HEK293 (cell line): ENCODE measurements around the gene BRMS1L.
A peak's percentile ranks its signal among the peaks of the same experiment; 100 is the strongest.

Experiments used
- CTCF ChIA-PET: fragments of 350-600 bp; formaldehyde crosslinking; extraction: SDS; loops from one replicate; lab custom pipeline; 2021; ENCODE audit warnings: antibody characterized with exemption; lab: Yijun Ruan, JAX
- POLR2A ChIA-PET: fragments of 300-600 bp; formaldehyde crosslinking; extraction: SDS; loops from one replicate; lab custom pipeline; 2020; ENCODE audit warnings: antibody characterized with exemption, inconsistent platforms; lab: Yijun Ruan, JAX
- H3K27ac ChIP-seq: fragments of 200-500 bp; sonication (Bioruptor generic); 2 replicates; pipeline ENCODE4 v1.5.1; 2014; ENCODE audit warnings: low read depth, low read length, control low read depth, inconsistent platforms; ENCODE audit errors: extremely low read depth
- H3K36me3 ChIP-seq, 2 experiments: fragments of 200-500 bp in 1 of 2; sonication (Bioruptor generic) in 1 of 2; 1 replicate in 1 of 2; 2 replicates in 1 of 2; pipeline ENCODE4 v1.5.1; 2014 to 2017; ENCODE audit warnings: inconsistent platforms in 2 of 2, low read length in 2 of 2; ENCODE audit not compliant: control insufficient read depth in 2 of 2, insufficient read depth in 1 of 2
- H3K4me1 ChIP-seq: fragments of 200-500 bp; sonication (Bioruptor generic); 2 replicates; pipeline ENCODE4 v1.5.1; 2014; ENCODE audit warnings: mild to moderate bottlenecking, low read length, inconsistent platforms; ENCODE audit not compliant: control insufficient read depth, insufficient read depth
- H3K4me3 ChIP-seq: 2 replicates; pipeline ENCODE4 v1.5.1; 2011; ENCODE audit warnings: low read depth, mild to moderate bottlenecking, control low read depth, low read length, moderate library complexity
- H3K9me3 ChIP-seq: fragments of 200-500 bp; sonication (Bioruptor generic); 2 replicates; pipeline ENCODE4 v1.5.1; 2014; ENCODE audit warnings: low read depth, low read length, inconsistent platforms; ENCODE audit not compliant: control insufficient read depth, insufficient read depth
- BCL11B ChIP-seq: fragments of 450-650 bp; formaldehyde crosslinking; IDR thresholded peaks from 2 replicates; pipeline ENCODE4 v1.5.1; 2016; ENCODE audit warnings: low read depth, missing biosample characterization, missing genetic modification characterization
- KLF10 ChIP-seq: fragments of 450-650 bp; IDR thresholded peaks from 2 replicates; pipeline ENCODE4 v1.5.1; 2018; ENCODE audit warnings: missing biosample characterization, mild to moderate bottlenecking, missing genetic modification characterization
- MEIS1 ChIP-seq: sonication (generic); formaldehyde crosslinking; IDR thresholded peaks from 2 replicates; pipeline ENCODE4 v1.8.1; 2022; ENCODE audit warnings: missing genetic modification reagents, mild to moderate bottlenecking, borderline replicate concordance
- PRDM6 ChIP-seq: fragments of 450-650 bp; formaldehyde crosslinking; IDR thresholded peaks from 2 replicates; pipeline ENCODE4 v1.5.1; 2017; ENCODE audit warnings: missing biosample characterization, missing genetic modification characterization
- REPIN1 ChIP-seq: fragments of 450-650 bp; formaldehyde crosslinking; IDR thresholded peaks from 2 replicates; pipeline ENCODE4 v1.5.1; 2017; ENCODE audit warnings: missing biosample characterization, missing genetic modification characterization, low read depth
- SCRT2 ChIP-seq: fragments of 450-650 bp; formaldehyde crosslinking; IDR thresholded peaks from 2 replicates; pipeline ENCODE4 v1.5.1; 2016; ENCODE audit warnings: missing biosample characterization, missing genetic modification characterization
- TRIM28 ChIP-seq: IDR thresholded peaks from 2 replicates; pipeline ENCODE4 v1.6.1; 2011; ENCODE audit warnings: low read length, control low read depth, borderline replicate concordance
- ZBTB17 ChIP-seq: fragments of 450-650 bp; formaldehyde crosslinking; IDR thresholded peaks from 2 replicates; pipeline ENCODE4 v1.5.1; 2016; ENCODE audit warnings: missing biosample characterization, missing genetic modification characterization
- ZBTB20 ChIP-seq: fragments of 450-650 bp; formaldehyde crosslinking; IDR thresholded peaks from 2 replicates; pipeline ENCODE4 v1.5.1; 2016; ENCODE audit warnings: missing biosample characterization, missing genetic modification characterization
- ZNF133 ChIP-seq: fragments of 450-650 bp; formaldehyde crosslinking; IDR thresholded peaks from 2 replicates; pipeline ENCODE4 v1.5.1; 2016; ENCODE audit warnings: missing biosample characterization, missing genetic modification characterization
- ZNF169 ChIP-seq: fragments of 450-650 bp; formaldehyde crosslinking; IDR thresholded peaks from 2 replicates; pipeline ENCODE4 v1.5.1; 2016; ENCODE audit warnings: missing biosample characterization, missing genetic modification characterization
- ZNF2 ChIP-seq: fragments of 450-650 bp; formaldehyde crosslinking; IDR thresholded peaks from 2 replicates; pipeline ENCODE4 v1.5.1; 2016; ENCODE audit warnings: missing biosample characterization, missing genetic modification characterization
- ZNF202 ChIP-seq: fragments of 450-650 bp; formaldehyde crosslinking; IDR thresholded peaks from 2 replicates; pipeline ENCODE4 v1.5.1; 2016; ENCODE audit warnings: missing biosample characterization, missing genetic modification characterization, borderline replicate concordance
- ZNF223 ChIP-seq: fragments of 450-650 bp; formaldehyde crosslinking; IDR thresholded peaks from 2 replicates; pipeline ENCODE4 v1.5.1; 2016; ENCODE audit warnings: missing biosample characterization, missing genetic modification characterization
- ZNF266 ChIP-seq: fragments of 450-650 bp; formaldehyde crosslinking; IDR thresholded peaks from 2 replicates; pipeline ENCODE4 v1.5.1; 2016; ENCODE audit warnings: missing biosample characterization, missing genetic modification characterization, low read depth
- ZNF292 ChIP-seq: fragments of 450-650 bp; formaldehyde crosslinking; IDR thresholded peaks from 2 replicates; pipeline ENCODE4 v1.5.1; 2016; ENCODE audit warnings: low read depth, missing biosample characterization, missing genetic modification characterization, borderline replicate concordance
- ZNF416 ChIP-seq: fragments of 450-650 bp; formaldehyde crosslinking; IDR thresholded peaks from 2 replicates; pipeline ENCODE4 v1.5.1; 2016; ENCODE audit warnings: missing biosample characterization, missing genetic modification characterization
- ZNF473 ChIP-seq: fragments of 450-650 bp; formaldehyde crosslinking; IDR thresholded peaks from 2 replicates; pipeline ENCODE4 v1.5.1; 2017; ENCODE audit warnings: missing biosample characterization, missing genetic modification characterization
- ZNF571 ChIP-seq: fragments of 450-650 bp; formaldehyde crosslinking; IDR thresholded peaks from 2 replicates; pipeline ENCODE4 v1.5.0; 2017; ENCODE audit warnings: missing biosample characterization, missing genetic modification characterization
- ZNF776 ChIP-seq: fragments of 450-650 bp; formaldehyde crosslinking; IDR thresholded peaks from 2 replicates; pipeline ENCODE4 v1.5.0; 2017; ENCODE audit warnings: missing biosample characterization, missing genetic modification characterization, borderline replicate concordance
- ZSCAN18 ChIP-seq: fragments of 450-650 bp; formaldehyde crosslinking; IDR thresholded peaks from 2 replicates; pipeline ENCODE4 v1.5.1; 2016; ENCODE audit warnings: missing biosample characterization, missing genetic modification characterization
- TF ChIP-seq, protein P1 (sequence below): fragments of 450-650 bp; formaldehyde crosslinking; IDR thresholded peaks from 2 replicates; pipeline ENCODE4 v1.5.1; 2016; ENCODE audit warnings: missing biosample characterization, missing genetic modification characterization

Gene BRMS1L

DNA sequence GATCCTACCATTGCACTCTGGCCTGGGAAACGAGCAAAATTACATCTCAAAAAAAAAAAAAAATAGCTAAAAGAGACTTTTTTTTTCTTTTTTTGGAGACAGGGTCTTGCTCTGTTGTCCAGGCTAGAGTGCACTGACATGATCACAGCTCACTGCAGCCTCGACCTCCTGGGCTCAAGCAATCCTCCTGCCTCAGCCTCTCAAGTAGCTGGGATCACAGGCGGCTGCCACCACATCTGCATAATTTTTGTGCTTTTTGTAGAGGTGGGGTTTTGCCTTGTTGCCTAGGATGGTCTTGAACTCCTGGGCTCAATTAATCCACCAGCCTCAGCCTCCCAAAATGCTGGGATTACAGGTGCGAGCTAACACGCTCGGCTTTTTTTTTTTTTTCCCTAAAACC is 28.3 kb upstream of the BRMS1L start:
- CTCF ChIA-PET, result interaction anchor here (0.6 kb wide), 1 partner anchor 17 kb away, joined by 3 read pairs; no protein-coding TSS in a partner anchor
- no peak overlapping the region for H3K27ac ChIP-seq
- H3K36me3 ChIP-seq, result no peaks in the 10 kb centered on the region; a peak in 1 of 3 replicates
- no peak overlapping the region for H3K4me3 ChIP-seq
- no peak for TF ChIP-seq REPIN1
- no peak for TF ChIP-seq KLF10 (tag by site-specific recombination)
- no peak for TF ChIP-seq ZNF202 (tag by site-specific recombination)
- no peak for TF ChIP-seq ZNF473 (tag by site-specific recombination)
- TF ChIP-seq TRIM28, result no peak
- TF ChIP-seq, all 188 proteins: peak for 0
- no peaks in the 10 kb centered on the region for H3K4me1 ChIP-seq
- POLR2A ChIA-PET, result interaction anchor here (0.7 to 1.1 kb wide), 2 partner anchors 28 to 51 kb away, joined by 4 read pairs; partner anchors contain the start of gene BRMS1L
- H3K9me3 ChIP-seq, result no peaks in the 10 kb centered on the region

DNA sequence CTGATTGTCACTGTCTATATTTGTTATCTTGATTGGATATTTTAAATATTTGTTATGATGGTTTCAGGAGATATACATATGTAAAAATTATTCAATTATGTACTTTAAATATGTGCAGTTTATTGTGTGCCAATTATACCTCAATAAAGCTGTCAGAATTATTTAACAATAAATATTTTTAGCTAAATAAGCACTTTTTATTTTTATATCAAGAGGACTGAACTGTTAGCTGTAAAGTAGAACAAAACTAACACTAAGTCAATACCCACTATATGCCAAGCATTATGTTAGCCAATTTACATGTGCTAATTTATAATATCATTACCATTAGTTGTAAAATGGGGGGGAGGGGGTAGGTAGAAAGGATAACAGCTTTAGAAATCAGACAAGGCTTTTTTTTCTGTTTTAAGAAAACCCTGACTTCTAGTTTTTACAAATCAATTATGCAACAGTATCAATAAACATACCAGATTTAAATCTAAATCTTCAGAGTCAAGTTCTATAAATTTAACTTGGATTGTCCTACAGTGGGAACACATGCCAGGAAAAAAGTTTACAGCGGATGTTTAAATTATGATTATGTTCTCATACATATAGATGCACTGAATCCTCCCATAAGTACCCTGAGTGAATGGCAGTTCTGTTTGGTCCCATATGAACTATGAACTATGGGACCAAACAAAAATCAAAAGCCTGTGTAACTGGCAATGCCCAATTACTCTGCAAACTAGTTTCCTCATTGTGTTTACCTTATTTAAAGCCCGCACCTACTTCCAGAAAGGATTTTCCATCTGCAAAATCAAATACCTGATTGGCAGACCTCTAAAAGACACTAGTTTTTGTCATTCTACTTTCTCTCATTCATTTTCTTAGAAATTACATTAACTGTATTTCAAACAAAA is 19.9 kb upstream of the BRMS1L start:
- CTCF ChIA-PET, result interaction anchor here (0.7 to 2.7 kb wide), 4 partner anchors 12 to 110 kb away, joined by 3 to 8 read pairs (median 4); no protein-coding TSS in a partner anchor
- TF ChIP-seq ZNF223 (tag by site-specific recombination), result no peak
- TF ChIP-seq ZNF571, result no peak
- no peak for TF ChIP-seq ZNF266 (tag by site-specific recombination)
- TF ChIP-seq BCL11B (tag by site-specific recombination), result no peak
- TF ChIP-seq MEIS1, result no peak
- TF ChIP-seq ZNF292, result no peak
- TF ChIP-seq SCRT2, result no peak
- TF ChIP-seq ZNF2, result no peak
- no peak for TF ChIP-seq ZNF133 (tag by site-specific recombination)
- TF ChIP-seq ZSCAN18 (tag by site-specific recombination), result no peak
- TF ChIP-seq, protein P1, sequence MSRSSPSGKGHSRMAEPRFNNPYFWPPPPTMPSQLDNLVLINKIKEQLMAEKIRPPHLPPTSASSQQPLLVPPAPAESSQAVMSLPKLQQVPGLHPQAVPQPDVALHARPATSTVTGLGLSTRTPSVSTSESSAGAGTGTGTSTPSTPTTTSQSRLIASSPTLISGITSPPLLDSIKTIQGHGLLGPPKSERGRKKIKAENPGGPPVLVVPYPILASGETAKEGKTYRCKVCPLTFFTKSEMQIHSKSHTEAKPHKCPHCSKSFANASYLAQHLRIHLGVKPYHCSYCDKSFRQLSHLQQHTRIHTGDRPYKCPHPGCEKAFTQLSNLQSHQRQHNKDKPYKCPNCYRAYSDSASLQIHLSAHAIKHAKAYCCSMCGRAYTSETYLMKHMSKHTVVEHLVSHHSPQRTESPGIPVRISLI (tag by site-specific recombination), result no peak
- no peak for TF ChIP-seq ZNF416 (tag by site-specific recombination)
- H3K27ac ChIP-seq, result no peak overlapping the region
- H3K9me3 ChIP-seq, result no peaks in the 10 kb centered on the region
- H3K4me3 ChIP-seq, result no peak overlapping the region
- POLR2A ChIA-PET, result interaction anchor here (2.5 kb wide), 1 partner anchor 20 kb away, joined by 17 read pairs; the partner anchor contains the start of gene BRMS1L
- peaks cover 0 to 10% of the 10 kb centered on the region in 2 experiments; a peak in 1 of 3 replicates for H3K36me3 ChIP-seq
- peaks cover 7% of the 10 kb centered on the region; the same call in 1 of the 2 replicates for H3K4me1 ChIP-seq

GRCh38 chr14:35807131-35807961 is 18.8 kb upstream of the BRMS1L start:
- Histone ChIP-seq H3K4me3 (peak overlapping the region; percentile 84), H3K4me1 (peaks cover 7% of the 10 kb centered on the region; the same call in 1 of the 2 replicates), H3K27ac (no peak overlapping the region), H3K36me3 (peaks cover 0 to 10% of the 10 kb centered on the region in 2 experiments; a peak in 1 of 3 replicates), H3K9me3 (no peaks in the 10 kb centered on the region)
- CTCF ChIA-PET, result interaction anchor here (0.6 to 2.7 kb wide), 5 partner anchors 9 to 111 kb away, joined by 3 to 8 read pairs (median 3); no protein-coding TSS in a partner anchor
- POLR2A ChIA-PET, result interaction anchor here (1.0 to 2.5 kb wide), 2 partner anchors 11 to 19 kb away, joined by 6 to 17 read pairs; partner anchors contain the start of gene BRMS1L
- TF ChIP-seq ZNF776 (tag by site-specific recombination) (no peak), ZNF169 (tag by site-specific recombination) (no peak), ZBTB17 (tag by site-specific recombination) (peak; percentile 47), PRDM6 (peak; percentile 80), ZBTB20 (tag by site-specific recombination) (no peak)
